NT2/D1 (cell line): ENCODE measurements around the gene ULK4.
"Not testable (repeated sequence)": the region's sequence is repeated elsewhere in the genome, so short reads cannot be mapped to it uniquely, and the experiment has no call there.

Source experiments
- SUZ12 ChIP-seq: IDR thresholded peaks from 2 replicates; pipeline ENCODE4 v1.6.1; 2011; ENCODE audit not compliant: insufficient read length, insufficient read depth; ENCODE audit errors: extremely low read depth
- YY1 ChIP-seq: IDR thresholded peaks from 2 replicates; pipeline ENCODE4 v1.6.1; 2011; ENCODE audit not compliant: insufficient read length, insufficient read depth

GRCh38 chr3:41675102-41675501, 286.8 kb downstream of the ULK4 start:
- not testable (repeated sequence) for TF ChIP-seq SUZ12, YY1
